ENCODE data around the gene CDK1. TPM values are rescaled to one million over a fixed set of nuclear protein-coding genes. Genes with fewer than 3 reads are reported as not detected.

CDK1 gene
- total and polyA plus RNA-seq, 2 experiments from 2014 or later: 34.0 to 65.3 TPM

DNA sequence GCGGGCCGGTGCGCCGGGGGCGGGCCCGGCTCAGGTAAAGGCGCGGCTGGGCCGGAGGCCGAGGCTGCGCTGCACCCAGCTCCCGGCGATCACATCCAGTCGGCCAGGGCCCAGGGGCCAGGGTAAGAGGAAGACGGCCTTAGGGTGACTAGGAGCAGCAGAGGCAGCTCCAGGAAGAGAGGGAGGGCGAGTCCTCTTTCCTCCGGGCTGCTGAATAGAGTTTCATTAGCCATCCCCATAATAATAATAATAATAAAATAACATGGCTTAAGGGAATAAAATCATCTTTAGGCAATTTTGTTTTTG is 44.8 kb upstream of the CDK1 start:
- no peaks in the 10 kb centered on the region for H3K36me3 ChIP-seq
- H3K4me1 ChIP-seq (ENCODE audit: low read depth): peaks cover 6% of the 10 kb centered on the region
- no peak for TF ChIP-seq CTCF (IDR thresholded peaks at IDR 0.05; ENCODE audit: low read depth, low read length)
- no peaks in the 10 kb centered on the region for H3K9me3 ChIP-seq (ENCODE audit: low read depth)
- no peak for DNase-seq (ENCODE audit: low read depth in 1 of 2, low spot score in 1 of 2)
- H3K4me3 ChIP-seq: peak overlapping the region; percentile 59
- no peak overlapping the region for H3K27ac ChIP-seq
- H3K27me3 ChIP-seq: peaks cover 62% of the 10 kb centered on the region

- H3K27ac ChIP-seq: no peak overlapping the region
- no peaks in the 10 kb centered on the region for H3K36me3 ChIP-seq
- H3K9me3 ChIP-seq (ENCODE audit: low read depth): no peaks in the 10 kb centered on the region
- DNase-seq (ENCODE audit: low read depth in 1 of 2, low spot score in 1 of 2): no peak
- H3K27me3 ChIP-seq: peaks cover 62% of the 10 kb centered on the region
- peaks cover 6% of the 10 kb centered on the region for H3K4me1 ChIP-seq (ENCODE audit: low read depth)
- TF ChIP-seq CTCF (IDR thresholded peaks at IDR 0.05; ENCODE audit: low read depth, low read length): no peak
- peak overlapping the region; percentile 59 for H3K4me3 ChIP-seq
Measured at GRCh38 chr10:60733826-60734225, 44.5 kb upstream of the CDK1 start.

- no peak for DNase-seq (ENCODE audit: low read depth in 1 of 2, low spot score in 1 of 2)
- H3K36me3 ChIP-seq: no peaks in the 10 kb centered on the region
- H3K4me1 ChIP-seq (ENCODE audit: low read depth): peaks cover 6% of the 10 kb centered on the region
- H3K27ac ChIP-seq: no peak overlapping the region
- no peaks in the 10 kb centered on the region for H3K9me3 ChIP-seq (ENCODE audit: low read depth)
- no peak overlapping the region for H3K4me3 ChIP-seq
- H3K27me3 ChIP-seq: peaks cover 62% of the 10 kb centered on the region
- no peak for TF ChIP-seq CTCF (IDR thresholded peaks at IDR 0.05; ENCODE audit: low read depth, low read length)
Measured at GRCh38 chr10:60734226-60734625, 44.1 kb upstream of the CDK1 start.

DNA sequence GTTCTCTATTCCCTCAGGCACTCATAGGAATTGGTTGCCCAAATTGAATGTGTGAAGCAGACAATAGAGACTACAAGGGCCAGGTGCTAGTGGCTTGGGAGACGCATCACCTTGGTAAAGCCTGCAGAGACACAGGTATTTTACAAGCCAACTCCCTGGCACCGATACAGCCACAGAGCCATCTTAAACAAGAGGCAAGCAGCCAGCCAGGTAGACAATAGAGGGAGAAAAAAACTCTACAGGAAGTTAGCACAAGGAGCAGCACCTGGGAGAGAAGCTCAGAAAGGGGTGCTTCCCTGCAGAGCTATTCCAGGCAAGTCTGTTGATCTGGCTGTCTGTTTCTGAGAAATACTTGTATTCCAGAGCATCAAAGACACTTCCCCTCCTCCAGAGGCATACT is 43.0 kb upstream of the CDK1 start:
- DNase-seq (ENCODE audit: low read depth in 1 of 2, low spot score in 1 of 2): no peak
- Histone ChIP-seq H3K27ac (no peak overlapping the region), H3K4me1 (ENCODE audit: low read depth) (peaks cover 6% of the 10 kb centered on the region), H3K9me3 (ENCODE audit: low read depth) (no peaks in the 10 kb centered on the region), H3K4me3 (no peak overlapping the region), H3K27me3 (peaks cover 58% of the 10 kb centered on the region), H3K36me3 (no peaks in the 10 kb centered on the region)
- TF ChIP-seq CTCF (IDR thresholded peaks at IDR 0.05; ENCODE audit: low read depth, low read length): no peak

GRCh38 chr10:60737242-60737641 is 41.0 kb upstream of the CDK1 start:
- Histone ChIP-seq H3K27ac (no peak overlapping the region), H3K4me3 (no peak overlapping the region), H3K9me3 (ENCODE audit: low read depth) (no peaks in the 10 kb centered on the region), H3K4me1 (ENCODE audit: low read depth) (peaks cover 4% of the 10 kb centered on the region), H3K36me3 (no peaks in the 10 kb centered on the region), H3K27me3 (peaks cover 38% of the 10 kb centered on the region)
- TF ChIP-seq CTCF (IDR thresholded peaks at IDR 0.05; ENCODE audit: low read depth, low read length): no peak
- no peak for DNase-seq (ENCODE audit: low read depth in 1 of 2, low spot score in 1 of 2)

DNA sequence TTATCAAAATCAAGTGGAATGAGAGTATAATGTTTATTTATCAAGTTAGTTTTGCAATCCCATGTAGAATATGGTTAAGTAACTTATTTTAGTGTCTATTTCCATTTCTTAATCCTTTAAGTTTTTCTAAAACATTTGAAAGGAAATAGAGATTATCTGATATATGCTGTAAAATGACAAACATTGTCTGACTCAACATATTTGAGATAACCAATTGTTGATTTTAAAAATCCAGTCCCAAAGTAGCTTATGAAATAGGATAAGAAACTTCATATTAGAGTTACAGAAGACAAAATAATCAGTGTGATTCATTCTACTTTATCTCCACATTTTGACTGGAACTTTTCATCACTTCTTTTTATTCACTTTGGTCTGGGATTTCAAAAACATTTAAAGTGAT is 38.7 kb upstream of the CDK1 start:
- no peak for TF ChIP-seq CTCF (IDR thresholded peaks at IDR 0.05; ENCODE audit: low read depth, low read length)
- H3K36me3 ChIP-seq: no peaks in the 10 kb centered on the region
- peak in 1 of 2 donors; percentile 51 for DNase-seq (ENCODE audit: low read depth in 1 of 2, low spot score in 1 of 2)
- no peak overlapping the region for H3K27ac ChIP-seq
- H3K4me1 ChIP-seq (ENCODE audit: low read depth): no peaks in the 10 kb centered on the region
- peaks cover 15% of the 10 kb centered on the region for H3K27me3 ChIP-seq
- no peaks in the 10 kb centered on the region for H3K9me3 ChIP-seq (ENCODE audit: low read depth)
- H3K4me3 ChIP-seq: no peak overlapping the region

Measured in cardiac muscle cell (in vitro differentiated cells and primary cell).